SK-N-SH treated with all-trans-retinoic acid at 6 μM for 48 hours (cell line): Measurements from ENCODE around the gene PAFAH1B2.

Source experiments
- ATAC-seq: fragments of 200-7000 bp; cut with Tn5 transposase; 3 replicates; pipeline ENCODE4 v1.9.1; 2020; ENCODE audit warnings: mild to moderate bottlenecking, moderate library complexity
- ARNTL ChIP-seq: fragments of 450-650 bp; formaldehyde crosslinking; IDR thresholded peaks from 2 replicates; pipeline ENCODE4 v1.5.0; 2020; ENCODE audit warnings: low read depth, mild to moderate bottlenecking, moderate library complexity, borderline replicate concordance
- BACH2 ChIP-seq: fragments of 250-450 bp; sonication (Bioruptor Pico); IDR thresholded peaks from 2 replicates; pipeline ENCODE4 v1.9.0; 2021; ENCODE audit warnings: mild to moderate bottlenecking, borderline replicate concordance
- ESRRG ChIP-seq: fragments of 250-450 bp; sonication (Bioruptor Pico); IDR thresholded peaks from 2 replicates; pipeline ENCODE4 v1.6.1; 2021; ENCODE audit warnings: mild to moderate bottlenecking
- GLIS3 ChIP-seq: fragments of 250-450 bp; sonication (Bioruptor Pico); IDR thresholded peaks from 2 replicates; pipeline ENCODE4 v1.5.0; 2020; ENCODE audit warnings: mild to moderate bottlenecking, moderate library complexity
- ISL1 ChIP-seq: fragments of 250-450 bp; sonication (Bioruptor Pico); IDR thresholded peaks from 2 replicates; pipeline ENCODE4 v2.1.2; 2022; ENCODE audit warnings: mild to moderate bottlenecking, moderate library complexity
- OSR1 ChIP-seq: fragments of 250-450 bp; sonication (Bioruptor Pico); IDR thresholded peaks from 2 replicates; pipeline ENCODE4 v1.8.0; 2022; ENCODE audit warnings: moderate library complexity, mild to moderate bottlenecking, inconsistent platforms
- PPARA ChIP-seq: fragments of 250-450 bp; sonication (Bioruptor Pico); IDR thresholded peaks from 2 replicates; pipeline ENCODE4 v1.5.0; 2020; ENCODE audit warnings: mild to moderate bottlenecking, borderline replicate concordance
- RARB ChIP-seq: fragments of 250-450 bp; sonication (Bioruptor Pico); IDR thresholded peaks from 2 replicates; pipeline ENCODE4 v1.8.0; 2021; ENCODE audit warnings: mild to moderate bottlenecking, moderate library complexity
- TCF4 ChIP-seq: fragments of 250-450 bp; sonication (Bioruptor Pico); IDR thresholded peaks from 2 replicates; pipeline ENCODE4 v1.8.0; 2021; ENCODE audit warnings: mild to moderate bottlenecking, moderate library complexity, borderline replicate concordance
- TOX ChIP-seq: fragments of 250-450 bp; sonication (Bioruptor Pico); IDR thresholded peaks from 2 replicates; pipeline ENCODE4 v1.8.0; 2021; ENCODE audit warnings: mild to moderate bottlenecking, moderate library complexity, borderline replicate concordance
- ZC3H10 ChIP-seq: fragments of 250-450 bp; sonication (Bioruptor Pico); IDR thresholded peaks from 2 replicates; pipeline ENCODE4 v1.5.1; 2021; ENCODE audit warnings: mild to moderate bottlenecking, moderate library complexity
- ZFP3 ChIP-seq: fragments of 250-450 bp; sonication (Bioruptor Pico); IDR thresholded peaks from 2 replicates; pipeline ENCODE4 v1.5.0; 2020; ENCODE audit warnings: mild to moderate bottlenecking, moderate library complexity
- ZFP30 ChIP-seq: fragments of 450-650 bp; formaldehyde crosslinking; IDR thresholded peaks from 2 replicates; pipeline ENCODE4 v1.5.0; 2022; ENCODE audit warnings: mild to moderate bottlenecking, moderate library complexity
- ZNF565 ChIP-seq: fragments of 450-650 bp; formaldehyde crosslinking; conservative IDR thresholded peaks from 2 replicates; pipeline ENCODE4 v1.5.0; 2020; ENCODE audit warnings: low read depth, mild to moderate bottlenecking, moderate library complexity
- ZNF70 ChIP-seq: fragments of 450-650 bp; formaldehyde crosslinking; IDR thresholded peaks from 2 replicates; pipeline ENCODE4 v1.5.0; 2020; ENCODE audit warnings: mild to moderate bottlenecking, moderate library complexity
- ZNF8 ChIP-seq: fragments of 450-650 bp; formaldehyde crosslinking; IDR thresholded peaks from 2 replicates; pipeline ENCODE4 v1.5.0; 2020; ENCODE audit warnings: mild to moderate bottlenecking, moderate library complexity
- TF ChIP-seq, protein P1 (sequence below): fragments of 250-450 bp; sonication (Bioruptor Pico); IDR thresholded peaks from 2 replicates; pipeline ENCODE4 v1.8.0; 2021; ENCODE audit warnings: low read depth, mild to moderate bottlenecking, moderate library complexity, borderline replicate concordance
- TF ChIP-seq, protein P2 (sequence below): fragments of 250-450 bp; sonication (Bioruptor Pico); IDR thresholded peaks from 2 replicates; pipeline ENCODE4 v1.5.0; 2020; ENCODE audit warnings: mild to moderate bottlenecking, moderate library complexity
- TF ChIP-seq, protein P3 (sequence below): fragments of 250-450 bp; sonication (Bioruptor Pico); IDR thresholded peaks from 2 replicates; pipeline ENCODE4 v1.8.0; 2020; ENCODE audit warnings: mild to moderate bottlenecking, moderate library complexity, borderline replicate concordance

PAFAH1B2 gene, protein sequence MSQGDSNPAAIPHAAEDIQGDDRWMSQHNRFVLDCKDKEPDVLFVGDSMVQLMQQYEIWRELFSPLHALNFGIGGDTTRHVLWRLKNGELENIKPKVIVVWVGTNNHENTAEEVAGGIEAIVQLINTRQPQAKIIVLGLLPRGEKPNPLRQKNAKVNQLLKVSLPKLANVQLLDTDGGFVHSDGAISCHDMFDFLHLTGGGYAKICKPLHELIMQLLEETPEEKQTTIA

DNA sequence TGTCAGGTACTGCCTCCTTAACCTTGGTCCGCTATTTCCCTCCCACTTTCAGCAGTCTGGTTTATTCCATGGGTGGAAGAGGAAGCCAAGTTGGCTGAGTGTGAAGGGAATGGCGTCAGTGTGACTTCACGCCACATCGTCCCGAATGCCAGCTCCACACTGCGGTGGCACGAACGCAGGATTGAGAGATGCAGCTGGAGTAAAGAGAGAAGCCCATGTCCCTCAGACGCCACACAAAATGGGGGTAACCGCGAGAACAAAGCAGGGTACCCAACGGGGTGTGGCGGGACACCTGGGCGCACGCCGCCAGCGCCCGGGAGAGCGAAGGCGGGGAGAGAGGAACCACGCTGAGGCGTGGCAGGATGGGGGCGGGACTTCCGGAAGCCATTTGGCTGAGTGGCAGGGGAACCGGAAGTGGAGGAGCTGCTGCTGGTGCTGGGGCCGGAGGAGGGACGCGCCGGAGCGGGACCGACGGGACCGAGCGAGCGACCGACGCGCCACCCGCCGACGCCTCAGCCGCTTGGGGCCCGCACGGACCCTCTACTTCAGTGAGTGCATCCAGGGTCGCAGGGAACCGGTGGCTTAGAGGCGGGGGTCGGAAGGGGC, at the start of gene PAFAH1B2:
Gene PAFAH1B2, plus strand, starts transcription at position 417 of the 606 bp plus-strand sequence. CDS start 8,161 bp downstream, outside the sequence.
- TF ChIP-seq GLIS3 (CRISPR knock-in tag) (no peak), ISL1 (no peak), ESRRG (CRISPR knock-in tag) (no peak), ZFP30 (no peak), ZNF70 (CRISPR knock-in tag) (no peak)
- TF ChIP-seq, protein P1, sequence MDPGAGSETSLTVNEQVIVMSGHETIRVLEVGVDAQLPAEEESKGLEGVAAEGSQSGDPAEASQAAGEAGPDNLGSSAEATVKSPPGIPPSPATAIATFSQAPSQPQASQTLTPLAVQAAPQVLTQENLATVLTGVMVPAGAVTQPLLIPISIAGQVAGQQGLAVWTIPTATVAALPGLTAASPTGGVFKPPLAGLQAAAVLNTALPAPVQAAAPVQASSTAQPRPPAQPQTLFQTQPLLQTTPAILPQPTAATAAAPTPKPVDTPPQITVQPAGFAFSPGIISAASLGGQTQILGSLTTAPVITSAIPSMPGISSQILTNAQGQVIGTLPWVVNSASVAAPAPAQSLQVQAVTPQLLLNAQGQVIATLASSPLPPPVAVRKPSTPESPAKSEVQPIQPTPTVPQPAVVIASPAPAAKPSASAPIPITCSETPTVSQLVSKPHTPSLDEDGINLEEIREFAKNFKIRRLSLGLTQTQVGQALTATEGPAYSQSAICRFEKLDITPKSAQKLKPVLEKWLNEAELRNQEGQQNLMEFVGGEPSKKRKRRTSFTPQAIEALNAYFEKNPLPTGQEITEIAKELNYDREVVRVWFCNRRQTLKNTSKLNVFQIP (CRISPR knock-in tag) = peak; percentile 80; the same call in 1 of the 2 replicates
- ATAC-seq = peak; percentile 94

DNA sequence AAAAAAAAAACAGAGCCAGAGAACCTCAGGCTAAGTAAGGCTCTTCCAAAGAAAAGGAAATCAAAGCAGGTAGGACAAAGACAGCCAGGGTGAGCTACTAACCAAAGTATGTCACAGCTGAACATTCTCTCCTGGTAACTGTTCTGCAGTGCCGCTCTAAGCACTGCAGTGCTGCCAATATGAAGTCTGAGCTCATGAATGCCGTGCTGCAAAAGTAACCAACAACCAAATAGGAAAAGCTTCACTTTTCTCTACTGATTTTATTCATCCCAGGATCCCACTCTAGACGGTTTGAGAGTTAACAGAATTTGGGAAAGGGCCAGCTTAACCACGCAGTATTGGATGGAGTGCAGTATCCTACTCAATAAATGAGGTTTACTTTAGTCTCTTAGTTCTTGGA, 49.3 kb upstream of the PAFAH1B2 start:
- TF ChIP-seq TOX (CRISPR knock-in tag) = no peak
- TF ChIP-seq TCF4 (CRISPR knock-in tag) = no peak
- TF ChIP-seq ZC3H10 (CRISPR knock-in tag) = no peak
- TF ChIP-seq PPARA (CRISPR knock-in tag) = no peak
- no peak for TF ChIP-seq ZNF70 (CRISPR knock-in tag)
- TF ChIP-seq GLIS3 (CRISPR knock-in tag) = no peak
- TF ChIP-seq, protein P2, sequence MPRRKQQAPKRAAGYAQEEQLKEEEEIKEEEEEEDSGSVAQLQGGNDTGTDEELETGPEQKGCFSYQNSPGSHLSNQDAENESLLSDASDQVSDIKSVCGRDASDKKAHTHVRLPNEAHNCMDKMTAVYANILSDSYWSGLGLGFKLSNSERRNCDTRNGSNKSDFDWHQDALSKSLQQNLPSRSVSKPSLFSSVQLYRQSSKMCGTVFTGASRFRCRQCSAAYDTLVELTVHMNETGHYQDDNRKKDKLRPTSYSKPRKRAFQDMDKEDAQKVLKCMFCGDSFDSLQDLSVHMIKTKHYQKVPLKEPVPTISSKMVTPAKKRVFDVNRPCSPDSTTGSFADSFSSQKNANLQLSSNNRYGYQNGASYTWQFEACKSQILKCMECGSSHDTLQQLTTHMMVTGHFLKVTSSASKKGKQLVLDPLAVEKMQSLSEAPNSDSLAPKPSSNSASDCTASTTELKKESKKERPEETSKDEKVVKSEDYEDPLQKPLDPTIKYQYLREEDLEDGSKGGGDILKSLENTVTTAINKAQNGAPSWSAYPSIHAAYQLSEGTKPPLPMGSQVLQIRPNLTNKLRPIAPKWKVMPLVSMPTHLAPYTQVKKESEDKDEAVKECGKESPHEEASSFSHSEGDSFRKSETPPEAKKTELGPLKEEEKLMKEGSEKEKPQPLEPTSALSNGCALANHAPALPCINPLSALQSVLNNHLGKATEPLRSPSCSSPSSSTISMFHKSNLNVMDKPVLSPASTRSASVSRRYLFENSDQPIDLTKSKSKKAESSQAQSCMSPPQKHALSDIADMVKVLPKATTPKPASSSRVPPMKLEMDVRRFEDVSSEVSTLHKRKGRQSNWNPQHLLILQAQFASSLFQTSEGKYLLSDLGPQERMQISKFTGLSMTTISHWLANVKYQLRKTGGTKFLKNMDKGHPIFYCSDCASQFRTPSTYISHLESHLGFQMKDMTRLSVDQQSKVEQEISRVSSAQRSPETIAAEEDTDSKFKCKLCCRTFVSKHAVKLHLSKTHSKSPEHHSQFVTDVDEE = no peak
- no peak for TF ChIP-seq OSR1 (CRISPR knock-in tag)
- no peak for TF ChIP-seq ZFP3 (CRISPR knock-in tag)
- TF ChIP-seq, protein P3, sequence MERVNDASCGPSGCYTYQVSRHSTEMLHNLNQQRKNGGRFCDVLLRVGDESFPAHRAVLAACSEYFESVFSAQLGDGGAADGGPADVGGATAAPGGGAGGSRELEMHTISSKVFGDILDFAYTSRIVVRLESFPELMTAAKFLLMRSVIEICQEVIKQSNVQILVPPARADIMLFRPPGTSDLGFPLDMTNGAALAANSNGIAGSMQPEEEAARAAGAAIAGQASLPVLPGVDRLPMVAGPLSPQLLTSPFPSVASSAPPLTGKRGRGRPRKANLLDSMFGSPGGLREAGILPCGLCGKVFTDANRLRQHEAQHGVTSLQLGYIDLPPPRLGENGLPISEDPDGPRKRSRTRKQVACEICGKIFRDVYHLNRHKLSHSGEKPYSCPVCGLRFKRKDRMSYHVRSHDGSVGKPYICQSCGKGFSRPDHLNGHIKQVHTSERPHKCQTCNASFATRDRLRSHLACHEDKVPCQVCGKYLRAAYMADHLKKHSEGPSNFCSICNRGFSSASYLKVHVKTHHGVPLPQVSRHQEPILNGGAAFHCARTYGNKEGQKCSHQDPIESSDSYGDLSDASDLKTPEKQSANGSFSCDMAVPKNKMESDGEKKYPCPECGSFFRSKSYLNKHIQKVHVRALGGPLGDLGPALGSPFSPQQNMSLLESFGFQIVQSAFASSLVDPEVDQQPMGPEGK (CRISPR knock-in tag) = no peak
- TF ChIP-seq ZNF565 (CRISPR knock-in tag) = no peak
- no peak for TF ChIP-seq ISL1
- no peak for TF ChIP-seq ZFP30

DNA sequence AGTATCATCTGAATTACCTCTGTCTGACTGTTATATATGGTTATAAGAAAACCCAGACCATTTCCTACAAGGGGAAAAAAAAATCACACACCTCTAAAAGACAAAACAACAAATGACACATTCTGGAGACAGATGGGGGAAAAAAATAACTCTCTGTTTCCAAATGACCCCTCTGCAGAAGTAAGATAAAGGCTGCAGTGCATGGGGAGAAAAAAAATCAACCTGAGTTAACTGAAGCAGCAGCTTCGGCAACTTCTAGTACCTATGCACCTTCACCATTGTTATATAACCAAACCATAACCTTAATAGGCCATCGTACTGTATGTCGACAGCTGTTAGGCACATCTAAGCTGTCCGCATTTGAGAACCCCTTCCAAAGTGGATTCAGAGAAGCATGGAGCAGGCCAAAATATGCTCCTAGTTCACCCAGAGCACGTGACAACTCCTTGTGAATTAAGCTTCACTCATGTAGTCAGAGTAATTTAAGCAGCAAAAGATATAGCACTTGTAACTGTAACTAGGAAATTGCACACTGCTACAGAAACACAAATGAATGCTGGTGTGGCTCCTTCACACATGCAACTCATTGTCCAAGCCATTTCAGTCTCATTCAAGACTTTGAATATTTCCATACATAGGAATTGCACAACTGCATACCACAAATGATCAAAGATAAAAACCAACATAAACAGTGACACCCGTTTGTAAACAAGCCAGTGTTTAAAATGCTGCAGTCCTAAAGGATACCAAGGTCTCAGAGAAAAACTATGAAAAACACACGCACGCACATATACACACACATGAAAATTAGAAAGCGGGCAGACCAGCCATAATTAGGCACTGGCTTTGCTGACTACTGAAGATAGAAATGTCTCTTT, 48.6 kb upstream of the PAFAH1B2 start:
- no peak for ATAC-seq
- no peak for TF ChIP-seq BACH2 (CRISPR knock-in tag)
- TF ChIP-seq RARB (CRISPR knock-in tag) = no peak
- no peak for TF ChIP-seq TCF4 (CRISPR knock-in tag)
- TF ChIP-seq ZC3H10 (CRISPR knock-in tag) = no peak
- no peak for TF ChIP-seq ZNF565 (CRISPR knock-in tag)
- TF ChIP-seq ZNF8 (CRISPR knock-in tag) = no peak
- TF ChIP-seq ARNTL (CRISPR knock-in tag) = no peak
- no peak for TF ChIP-seq ESRRG (CRISPR knock-in tag)

More for the DNA sequence above, 49.3 kb upstream of the PAFAH1B2 start:
- ATAC-seq = peak; percentile 27
